CD14-positive monocyte (primary cell): ENCODE results near the gene CNTNAP5. TPM values are rescaled to one million over a fixed set of nuclear protein-coding genes. Genes with fewer than 3 reads are reported as not detected.

Experiments used
- DNase-seq, 3 donors: peaks; one replicate each; pipeline ENCODE4 v3.0.0-alpha.2; 2011 to 2022
- H2AFZ ChIP-seq: 2 replicates; pipeline ENCODE4 v1.6.0; 2012; ENCODE audit warnings: mild to moderate bottlenecking, low read depth, low read length, inconsistent platforms; ENCODE audit not compliant: insufficient read depth, poor library complexity, severe bottlenecking
- H3K27ac ChIP-seq, 2 donors: 1 replicate in 1 of 2; 2 replicates in 1 of 2; pipeline ENCODE4 v1.5.1; 2012 to 2013; ENCODE audit warnings: low read length in 2 of 2, control low read depth in 1 of 2, inconsistent platforms in 1 of 2, low read depth in 1 of 2, mild to moderate bottlenecking in 1 of 2
- H3K27me3 ChIP-seq, 2 donors: one replicate each; pipeline versions ENCODE4 v1.6.0 to v1.6.1; 2011 to 2013; ENCODE audit warnings: low read length in 2 of 2; ENCODE audit not compliant: control insufficient read depth in 2 of 2, insufficient read depth in 2 of 2
- H3K36me3 ChIP-seq, 2 donors: replicated peaks in 1 of 2; 1 replicate in 1 of 2; 2 replicates in 1 of 2; pipeline versions ENCODE4 v1.5.1 to v1.6.1; 2012 to 2013; ENCODE audit warnings: low read length in 2 of 2, control low read depth in 1 of 2, inconsistent platforms in 1 of 2, mild to moderate bottlenecking in 1 of 2; ENCODE audit not compliant: insufficient read depth in 2 of 2, control insufficient read depth in 1 of 2
- H3K4me1 ChIP-seq, 2 donors: 1 replicate in 1 of 2; 2 replicates in 1 of 2; pipeline versions ENCODE4 v1.5.1 to v1.6.1; 2012 to 2013; ENCODE audit warnings: low read length in 2 of 2, control low read depth in 1 of 2, inconsistent platforms in 1 of 2, mild to moderate bottlenecking in 1 of 2, moderate library complexity in 1 of 2; ENCODE audit not compliant: insufficient read depth in 2 of 2, control insufficient read depth in 1 of 2
- H3K4me2 ChIP-seq: replicated peaks from 2 replicates; pipeline ENCODE3; 2012; ENCODE audit warnings: low read length, moderate library complexity, mild to moderate bottlenecking; ENCODE audit not compliant: poor library complexity, severe bottlenecking; ENCODE audit errors: extremely low read depth
- H3K4me3 ChIP-seq, 3 experiments: fragments of 200-600 bp in 1 of 3; sonication (generic) in 1 of 3; replicated peaks in 1 of 3; 1 replicate in 2 of 3; 2 replicates in 1 of 3; pipeline ENCODE4 v1.5.1; 2011 to 2013; ENCODE audit warnings: low read length in 3 of 3, mild to moderate bottlenecking in 3 of 3, control low read depth in 2 of 3, low read depth in 2 of 3, inconsistent platforms in 1 of 3, moderate library complexity in 1 of 3
- H3K79me2 ChIP-seq: 2 replicates; pipeline ENCODE4 v1.6.0; 2012; ENCODE audit warnings: mild to moderate bottlenecking, control low read depth, inconsistent platforms, low read length, moderate library complexity; ENCODE audit not compliant: insufficient read depth
- H3K9ac ChIP-seq: 2 replicates; pipeline ENCODE4 v1.6.0; 2017; ENCODE audit warnings: low read length, mild to moderate bottlenecking; ENCODE audit not compliant: insufficient read depth, poor library complexity, severe bottlenecking
- H3K9me3 ChIP-seq, 2 donors: replicated peaks in 1 of 2; 1 replicate in 1 of 2; 2 replicates in 1 of 2; pipeline versions ENCODE4 v1.5.1 to v1.6.1; 2012 to 2013; ENCODE audit warnings: low read length in 2 of 2, control low read depth in 1 of 2; ENCODE audit not compliant: control insufficient read depth in 1 of 2, insufficient read depth in 1 of 2
- H4K20me1 ChIP-seq: 2 replicates; pipeline ENCODE4 v1.6.0; 2012; ENCODE audit warnings: mild to moderate bottlenecking, low read length, control low read depth, moderate library complexity; ENCODE audit not compliant: insufficient read depth
- H3K27ac Mint-ChIP-seq, 7 donors: one replicate each; pipeline ENCODE4 v1.8.0; 2020; ENCODE audit warnings: mild to moderate bottlenecking in 7 of 7, mixed read lengths in 7 of 7, moderate library complexity in 6 of 7, inconsistent platforms in 2 of 7
- H3K27me3 Mint-ChIP-seq, 3 donors: one replicate each; pipeline ENCODE4 v1.8.0; 2021 to 2022; ENCODE audit warnings: low read depth in 3 of 3, mild to moderate bottlenecking in 3 of 3, mixed read lengths in 3 of 3, moderate library complexity in 3 of 3, inconsistent platforms in 1 of 3
- H3K36me3 Mint-ChIP-seq, 2 donors: one replicate each; pipeline ENCODE4 v1.8.0; 2020; ENCODE audit warnings: mixed read lengths in 2 of 2, inconsistent platforms in 1 of 2, mild to moderate bottlenecking in 1 of 2
- H3K4me1 Mint-ChIP-seq: one replicate; pipeline ENCODE4 v1.8.0; 2020; ENCODE audit warnings: mild to moderate bottlenecking, mixed read lengths
- H3K4me3 Mint-ChIP-seq, 2 donors: one replicate each; pipeline ENCODE4 v1.8.0; 2020; ENCODE audit warnings: mild to moderate bottlenecking in 2 of 2, mixed read lengths in 2 of 2, moderate library complexity in 1 of 2
- H3K9me3 Mint-ChIP-seq, 7 donors: one replicate each; pipeline ENCODE4 v1.8.0; 2020 to 2022; ENCODE audit warnings: mixed read lengths in 7 of 7, mild to moderate bottlenecking in 6 of 7, moderate library complexity in 6 of 7, inconsistent platforms in 2 of 7
- WGBS: methylation state at CpG from one replicate; pipeline ENCODE4 v1.1.5; 2013; ENCODE audit warnings: missing lambda C conversion rate; ENCODE audit not compliant: insufficient coverage; 5-methylcytosine and 5-hydroxymethylcytosine counted together
- intact Hi-C, 2 donors: fragments of 100-400 bp; cut with micrococcal nuclease; formaldehyde crosslinking; loops; one replicate each; pipeline versions ENCODE4 v1.15.0 to v1.15.1; 2023
- polyA plus RNA-seq, 3 donors: library from polyadenylated mRNA; depleted of rRNA in 1 of 3; unstranded in 2 of 3; stranded (reverse) in 1 of 3; fragments of 300-500 nt in 2 of 3; fragments of >200 nt in 1 of 3; fragmentation: Illumina TruSeq in 2 of 3; gene quantifications; 1 replicate in 2 of 3; 2 replicates in 1 of 3; pipeline ENCODE4 v1.2.3, GENCODE V29; 2012 to 2021
- TF ChIP-seq, protein P1 (sequence below): fragments of 200-600 bp; IDR thresholded peaks from one replicate; pipeline ENCODE4 v1.8.0; 2022; ENCODE audit warnings: antibody characterized with exemption, mild to moderate bottlenecking

The CNTNAP5 gene
- polyA plus RNA-seq, 3 donors = not detected

- Mint-ChIP-seq H3K4me3 (no peak overlapping the region), H3K27ac (no peak overlapping the region), H3K36me3 (no peaks in the 10 kb centered on the region), H3K9me3 (peaks cover 4 to 19% (median 14%) of the 10 kb centered on the region in 7 donors), H3K27me3 (no peaks in the 10 kb centered on the region), H3K4me1 (no peaks in the 10 kb centered on the region)
- no peaks in the 10 kb centered on the region for H3K79me2 ChIP-seq
- intact Hi-C loops = no loop called here
- H3K27me3 ChIP-seq = no peaks in the 10 kb centered on the region
- H3K4me3 ChIP-seq = no peak overlapping the region
- H3K4me2 ChIP-seq = no peak overlapping the region
- no CpG with 5 or more reads among the region's 1 CpG for WGBS
- no peaks in the 10 kb centered on the region for H4K20me1 ChIP-seq
- TF ChIP-seq, protein P1, sequence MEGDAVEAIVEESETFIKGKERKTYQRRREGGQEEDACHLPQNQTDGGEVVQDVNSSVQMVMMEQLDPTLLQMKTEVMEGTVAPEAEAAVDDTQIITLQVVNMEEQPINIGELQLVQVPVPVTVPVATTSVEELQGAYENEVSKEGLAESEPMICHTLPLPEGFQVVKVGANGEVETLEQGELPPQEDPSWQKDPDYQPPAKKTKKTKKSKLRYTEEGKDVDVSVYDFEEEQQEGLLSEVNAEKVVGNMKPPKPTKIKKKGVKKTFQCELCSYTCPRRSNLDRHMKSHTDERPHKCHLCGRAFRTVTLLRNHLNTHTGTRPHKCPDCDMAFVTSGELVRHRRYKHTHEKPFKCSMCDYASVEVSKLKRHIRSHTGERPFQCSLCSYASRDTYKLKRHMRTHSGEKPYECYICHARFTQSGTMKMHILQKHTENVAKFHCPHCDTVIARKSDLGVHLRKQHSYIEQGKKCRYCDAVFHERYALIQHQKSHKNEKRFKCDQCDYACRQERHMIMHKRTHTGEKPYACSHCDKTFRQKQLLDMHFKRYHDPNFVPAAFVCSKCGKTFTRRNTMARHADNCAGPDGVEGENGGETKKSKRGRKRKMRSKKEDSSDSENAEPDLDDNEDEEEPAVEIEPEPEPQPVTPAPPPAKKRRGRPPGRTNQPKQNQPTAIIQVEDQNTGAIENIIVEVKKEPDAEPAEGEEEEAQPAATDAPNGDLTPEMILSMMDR = no peak
- DNase-seq = no peak
- no peak overlapping the region for H3K27ac ChIP-seq
- no peaks in the 10 kb centered on the region for H3K4me1 ChIP-seq
- no peak overlapping the region for H2AFZ ChIP-seq
- H3K36me3 ChIP-seq = no peaks in the 10 kb centered on the region
- H3K9me3 ChIP-seq = peaks cover 9 to 21% of the 10 kb centered on the region in 2 donors
- no peak overlapping the region for H3K9ac ChIP-seq
Observed at GRCh38 chr2:124120246-124120645, 95.2 kb downstream of the CNTNAP5 start.

DNA sequence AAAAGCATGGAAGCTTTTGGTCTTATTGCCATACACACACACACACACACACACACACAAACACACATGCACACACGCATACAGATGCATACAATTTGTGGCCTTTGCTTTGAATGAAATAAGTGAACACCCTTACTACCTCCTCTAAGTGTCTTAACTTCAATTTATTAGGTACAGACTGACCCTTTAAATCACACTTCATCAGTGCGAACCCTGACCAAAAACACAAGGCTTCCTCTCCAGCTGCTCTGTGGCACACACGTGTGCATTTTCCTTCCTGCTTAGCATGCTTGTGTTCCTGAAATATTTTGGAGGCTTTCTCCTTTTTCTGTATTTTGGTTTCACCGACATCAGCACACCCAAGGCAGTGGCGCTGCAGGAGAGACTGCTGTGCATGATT is 96.0 kb downstream of the CNTNAP5 start:
- no peak overlapping the region for H3K27ac ChIP-seq
- H3K9me3 Mint-ChIP-seq = peaks cover 3 to 21% (median 12%) of the 10 kb centered on the region in 7 donors
- H4K20me1 ChIP-seq = no peaks in the 10 kb centered on the region
- intact Hi-C loops = no loop called here
- no peak overlapping the region for H3K4me2 ChIP-seq
- no peaks in the 10 kb centered on the region for H3K36me3 Mint-ChIP-seq
- no peaks in the 10 kb centered on the region for H3K27me3 Mint-ChIP-seq
- no peaks in the 10 kb centered on the region for H3K36me3 ChIP-seq
- no peak for DNase-seq
- no peak overlapping the region for H3K9ac ChIP-seq
- H3K27ac Mint-ChIP-seq = no peak overlapping the region
- no peak overlapping the region for H2AFZ ChIP-seq
- peaks cover 9 to 21% of the 10 kb centered on the region in 2 donors for H3K9me3 ChIP-seq
- no peak overlapping the region for H3K4me3 ChIP-seq
- no peaks in the 10 kb centered on the region for H3K27me3 ChIP-seq
- TF ChIP-seq, protein P1 = no peak
- H3K4me1 Mint-ChIP-seq = no peaks in the 10 kb centered on the region
- 60% methylated on average over 1 of the region's 5 CpGs for WGBS
- H3K4me1 ChIP-seq = no peaks in the 10 kb centered on the region
- H3K4me3 Mint-ChIP-seq = no peak overlapping the region
- H3K79me2 ChIP-seq = no peaks in the 10 kb centered on the region
